Neural progenitor cell (in vitro differentiated cells): ENCODE results near the gene BTBD16.

Experiments used
- CTCF ChIP-seq: fragments of 200-600 bp; sonication (generic); IDR thresholded peaks from 2 replicates; pipeline ENCODE4 v1.5.1; 2017; ENCODE audit warnings: antibody characterized with exemption, mild to moderate bottlenecking
- EZH2 ChIP-seq: fragments of 200-600 bp; sonication (generic); IDR thresholded peaks from 2 replicates; pipeline ENCODE4 v1.6.1; 2017; ENCODE audit warnings: antibody characterized with exemption, mild to moderate bottlenecking, moderate library complexity

DNA sequence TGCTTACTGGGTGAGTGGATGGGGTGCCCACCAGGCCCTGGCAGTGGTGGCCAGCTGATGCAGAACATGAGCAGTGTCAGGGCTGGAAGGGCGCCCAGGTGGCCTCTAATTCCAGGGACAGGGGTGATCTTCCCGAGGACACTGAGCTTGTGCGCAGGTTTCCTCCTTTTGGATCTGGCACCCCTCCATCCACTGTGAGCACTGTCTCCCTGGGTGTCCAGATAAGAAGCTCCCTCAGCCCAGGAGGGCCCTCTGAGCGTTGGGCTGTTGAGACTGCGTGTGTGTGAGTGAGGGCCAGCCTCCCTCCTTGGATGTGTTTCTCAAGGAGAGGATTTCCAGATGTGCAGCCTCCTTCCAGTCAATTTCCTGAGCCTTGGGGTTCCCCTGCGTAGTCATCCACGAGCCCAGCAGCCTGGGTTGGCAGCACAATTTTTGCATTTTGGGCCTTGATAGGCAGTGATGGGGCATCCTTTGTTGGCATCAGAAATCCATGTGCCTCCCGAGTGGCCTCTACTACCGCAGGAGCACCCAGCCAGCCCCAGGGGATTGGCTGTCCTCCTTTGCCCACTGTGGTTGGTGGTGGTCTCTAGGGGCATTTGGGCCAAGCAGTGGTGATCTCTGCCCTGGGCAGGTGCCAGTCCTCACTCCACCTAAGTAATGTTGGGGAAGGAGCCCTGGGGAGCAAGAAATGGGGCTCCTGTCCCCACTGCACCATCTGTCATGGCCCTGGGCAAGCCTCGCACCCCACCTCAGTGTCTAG is 20.9 kb upstream of the BTBD16 start:
- TF ChIP-seq CTCF (no peak), EZH2 (no peak)
